AG09309 (cell line): ENCODE results near the gene SDR42E2.
"Not testable (repeated sequence)": the region's sequence is repeated elsewhere in the genome, so short reads cannot be mapped to it uniquely, and the experiment has no call there.

Source experiments
- DNase-seq: peaks from one replicate; pipeline ENCODE4 v3.0.0-alpha.2; 2010; ENCODE audit warnings: low read depth
- H3K4me3 ChIP-seq: 2 replicates; pipeline ENCODE4 v1.5.1; 2011; ENCODE audit warnings: mild to moderate bottlenecking, low read depth, low read length, moderate library complexity; ENCODE audit not compliant: control insufficient read depth
- CTCF ChIP-seq: IDR thresholded peaks from 2 replicates; pipeline ENCODE4 v1.5.1; 2011; ENCODE audit warnings: mild to moderate bottlenecking, low read depth, low read length, inconsistent platforms; ENCODE audit not compliant: insufficient read depth, control insufficient read depth; ENCODE audit errors: missing control alignments

Gene SDR42E2

GRCh38 chr16:22171953-22172352 lies 9.6 kb downstream of the SDR42E2 start:
- no peak overlapping the region for H3K4me3 ChIP-seq
- no peak for DNase-seq

GRCh38 chr16:22172642-22173041 lies 10.3 kb downstream of the SDR42E2 start:
- not testable (repeated sequence) for H3K4me3 ChIP-seq, DNase-seq

More at GRCh38 chr16:22171953-22172352, 9.6 kb downstream of the SDR42E2 start:
- no peak for TF ChIP-seq CTCF

- TF ChIP-seq CTCF, result no peak
- no peak overlapping the region for H3K4me3 ChIP-seq
- no peak for DNase-seq
These were observed 12.3 kb downstream of the SDR42E2 start for GRCh38 chr16:22174642-22175041.

- no peak overlapping the region for H3K4me3 ChIP-seq
- DNase-seq, result no peak
- no peak for TF ChIP-seq CTCF
These were observed 15.9 kb downstream of the SDR42E2 start for GRCh38 chr16:22177968-22178930.

GRCh38 chr16:22181426-22181825 lies 19.1 kb downstream of the SDR42E2 start:
- DNase-seq, result no peak
- no peak overlapping the region for H3K4me3 ChIP-seq
- no peak for TF ChIP-seq CTCF

GRCh38 chr16:22181843-22182242 lies 19.5 kb downstream of the SDR42E2 start:
- TF ChIP-seq CTCF, result no peak
- no peak overlapping the region for H3K4me3 ChIP-seq
- DNase-seq, result no peak

GRCh38 chr16:22183335-22183734 lies 21.0 kb downstream of the SDR42E2 start:
- H3K4me3 ChIP-seq, result no peak overlapping the region
- DNase-seq, result no peak
- TF ChIP-seq CTCF, result no peak
